AG04449 (cell line): Measurements from ENCODE around the gene PRRC1.

Experiments
- CTCF ChIA-PET: fragments of 350-600 bp; formaldehyde crosslinking; extraction: SDS; loops from one replicate; lab custom pipeline; 2021; ENCODE audit warnings: antibody characterized with exemption; lab: Yijun Ruan, JAX
- POLR2A ChIA-PET: fragments of 400-600, 350-600 bp; formaldehyde crosslinking; extraction: SDS; loops from one replicate; lab custom pipeline; 2020; ENCODE audit warnings: antibody characterized with exemption, inconsistent platforms; lab: Yijun Ruan, JAX
- DNase-seq: peaks from one replicate; pipeline ENCODE4 v3.0.0-alpha.2; 2010; ENCODE audit warnings: low read depth, low spot score
- H3K4me3 ChIP-seq: 2 replicates; pipeline ENCODE4 v1.5.1; 2011; ENCODE audit warnings: low read depth, mild to moderate bottlenecking, control low read depth, low read length
- TF ChIP-seq, protein P1 (sequence below): IDR thresholded peaks from one replicate; pipeline ENCODE4 v1.5.1; 2011; ENCODE audit warnings: mild to moderate bottlenecking, moderate library complexity, low read length, control low read depth, inconsistent platforms; ENCODE audit not compliant: insufficient read depth; ENCODE audit errors: missing control alignments

PRRC1 gene

DNA sequence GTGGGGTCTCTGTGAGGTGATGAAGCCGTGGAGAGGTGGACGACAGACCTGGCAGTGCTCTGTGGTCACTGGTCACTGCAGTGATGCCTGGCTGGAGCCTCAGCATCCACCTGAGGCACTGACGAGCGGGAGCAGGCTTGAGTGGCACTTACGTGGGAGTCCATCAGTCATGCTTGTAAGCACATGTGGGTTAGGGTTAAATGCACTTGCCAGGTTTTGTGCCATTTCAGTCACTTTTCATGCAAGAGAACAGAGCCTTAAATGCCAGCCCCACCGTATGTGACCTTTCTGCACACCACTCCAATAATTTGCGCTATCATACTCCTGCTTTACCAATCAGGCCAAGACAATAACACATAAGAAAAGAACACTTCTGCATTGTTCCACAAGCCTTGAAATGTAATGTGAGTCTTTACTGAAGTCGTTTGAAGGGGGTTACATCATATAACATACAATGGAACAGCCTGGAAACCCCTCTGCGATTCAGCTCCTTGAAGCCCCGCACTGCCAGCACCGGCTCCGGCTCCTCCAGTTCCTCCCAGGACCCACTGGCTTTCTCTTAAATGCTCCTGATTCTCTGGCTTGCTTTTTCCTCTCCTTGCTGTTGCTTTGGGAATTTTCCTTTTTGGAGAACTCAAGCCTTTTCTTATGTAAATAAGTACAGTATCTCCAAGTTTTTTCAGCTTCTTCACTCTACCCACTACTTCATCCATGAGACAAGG is 72.0 kb downstream of the PRRC1 start:
- POLR2A ChIA-PET: no interaction called here
- H3K4me3 ChIP-seq: no peak overlapping the region
- CTCF ChIA-PET: no interaction called here
- TF ChIP-seq, protein P1, sequence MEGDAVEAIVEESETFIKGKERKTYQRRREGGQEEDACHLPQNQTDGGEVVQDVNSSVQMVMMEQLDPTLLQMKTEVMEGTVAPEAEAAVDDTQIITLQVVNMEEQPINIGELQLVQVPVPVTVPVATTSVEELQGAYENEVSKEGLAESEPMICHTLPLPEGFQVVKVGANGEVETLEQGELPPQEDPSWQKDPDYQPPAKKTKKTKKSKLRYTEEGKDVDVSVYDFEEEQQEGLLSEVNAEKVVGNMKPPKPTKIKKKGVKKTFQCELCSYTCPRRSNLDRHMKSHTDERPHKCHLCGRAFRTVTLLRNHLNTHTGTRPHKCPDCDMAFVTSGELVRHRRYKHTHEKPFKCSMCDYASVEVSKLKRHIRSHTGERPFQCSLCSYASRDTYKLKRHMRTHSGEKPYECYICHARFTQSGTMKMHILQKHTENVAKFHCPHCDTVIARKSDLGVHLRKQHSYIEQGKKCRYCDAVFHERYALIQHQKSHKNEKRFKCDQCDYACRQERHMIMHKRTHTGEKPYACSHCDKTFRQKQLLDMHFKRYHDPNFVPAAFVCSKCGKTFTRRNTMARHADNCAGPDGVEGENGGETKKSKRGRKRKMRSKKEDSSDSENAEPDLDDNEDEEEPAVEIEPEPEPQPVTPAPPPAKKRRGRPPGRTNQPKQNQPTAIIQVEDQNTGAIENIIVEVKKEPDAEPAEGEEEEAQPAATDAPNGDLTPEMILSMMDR: no peak
- DNase-seq: no peak

DNA sequence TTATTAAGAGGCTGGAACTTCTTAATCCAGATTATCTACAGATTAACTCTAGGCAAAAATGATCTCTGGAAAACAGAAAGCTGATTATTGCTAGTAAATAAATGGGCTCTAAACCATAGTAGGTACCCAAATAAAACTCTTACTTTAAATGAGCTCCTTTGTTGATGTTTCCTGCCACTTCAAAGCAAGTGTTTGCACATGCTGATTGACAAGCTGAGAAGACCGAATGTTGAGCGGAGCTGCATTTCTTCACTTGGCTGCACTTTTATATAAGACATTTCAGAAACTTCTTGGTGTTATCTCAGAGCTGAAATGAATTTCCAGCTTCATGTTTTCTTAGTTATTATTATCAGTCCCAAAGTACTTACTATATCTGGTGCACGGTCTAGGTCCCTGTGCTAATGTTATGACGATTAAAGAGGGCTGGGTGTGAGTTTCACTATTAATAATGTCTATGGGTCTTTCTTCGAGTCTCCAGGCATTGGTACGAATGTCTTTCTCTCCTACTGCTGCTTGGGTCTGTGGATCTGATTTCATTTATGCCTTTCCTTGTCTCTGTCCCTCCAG is 72.8 kb downstream of the PRRC1 start:
- ChIA-PET CTCF (no interaction called here), POLR2A (no interaction called here)
- no peak overlapping the region for H3K4me3 ChIP-seq
- DNase-seq: no peak
- TF ChIP-seq, protein P1: no peak

DNA sequence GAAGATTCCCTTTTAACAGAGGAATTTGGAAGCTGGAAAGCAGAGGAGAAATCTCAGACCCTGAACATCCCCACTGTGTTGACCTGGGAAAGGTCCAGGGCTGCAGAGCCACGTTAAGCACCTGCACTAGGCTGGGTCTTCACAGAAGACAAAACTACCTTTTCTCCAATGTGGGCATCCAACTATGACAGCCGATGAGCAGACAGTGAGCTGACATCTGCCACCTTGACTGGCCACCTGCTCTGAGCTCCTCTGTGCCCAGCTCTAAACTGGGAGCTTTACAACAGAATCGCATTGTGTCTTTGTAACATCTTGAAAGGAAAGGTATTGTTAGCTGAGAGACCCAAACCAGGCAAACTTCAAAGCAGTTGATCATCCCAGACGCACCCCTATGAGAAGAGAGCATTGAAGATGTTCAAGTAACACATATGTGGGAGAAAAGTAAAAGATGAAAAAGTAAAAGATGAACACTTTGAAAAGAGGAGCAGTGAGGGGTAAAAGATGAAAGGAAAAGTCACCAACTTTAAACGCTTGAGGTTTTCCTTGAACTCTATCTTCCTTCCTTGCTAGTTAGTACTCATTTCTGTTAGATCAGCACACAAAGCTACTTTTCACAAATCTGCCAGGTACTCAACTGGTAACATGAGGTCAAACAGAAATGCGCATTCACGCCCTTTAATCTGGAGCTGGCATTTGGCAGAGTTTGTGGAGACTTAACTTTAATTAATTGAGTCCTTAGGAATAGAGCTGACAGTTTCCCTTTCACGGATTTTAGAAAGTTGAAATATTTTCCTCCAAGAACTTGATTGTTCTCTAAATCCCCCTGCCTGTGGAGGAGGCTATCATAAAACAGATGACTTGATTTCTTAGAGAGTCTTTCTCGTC is 78.3 kb downstream of the PRRC1 start:
- ChIA-PET CTCF (no interaction called here), POLR2A (no interaction called here)
- no peak for DNase-seq
- TF ChIP-seq, protein P1: no peak
- H3K4me3 ChIP-seq: no peak overlapping the region

DNA sequence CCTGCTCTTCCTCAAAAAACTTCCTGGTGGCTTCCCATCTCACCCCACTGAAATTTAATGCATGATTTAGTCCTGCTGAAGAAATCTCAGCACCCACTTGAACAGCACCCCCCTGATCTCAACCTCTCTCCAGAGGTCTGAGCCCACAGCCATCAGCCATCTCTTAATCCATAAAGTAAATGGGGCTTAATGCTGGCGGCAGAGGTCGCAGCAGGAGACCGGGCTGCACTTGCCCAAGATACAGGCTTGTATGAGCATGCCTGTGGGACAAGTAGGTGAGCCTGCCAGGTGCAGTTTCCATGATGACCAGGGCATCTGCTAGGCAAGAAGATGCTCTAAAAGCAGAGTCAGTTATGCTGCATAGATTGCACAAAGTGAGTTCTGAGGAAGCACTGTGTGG is 79.1 kb downstream of the PRRC1 start:
- CTCF ChIA-PET: no interaction called here
- DNase-seq: no peak
- TF ChIP-seq, protein P1: no peak
- POLR2A ChIA-PET: no interaction called here
- no peak overlapping the region for H3K4me3 ChIP-seq

DNA sequence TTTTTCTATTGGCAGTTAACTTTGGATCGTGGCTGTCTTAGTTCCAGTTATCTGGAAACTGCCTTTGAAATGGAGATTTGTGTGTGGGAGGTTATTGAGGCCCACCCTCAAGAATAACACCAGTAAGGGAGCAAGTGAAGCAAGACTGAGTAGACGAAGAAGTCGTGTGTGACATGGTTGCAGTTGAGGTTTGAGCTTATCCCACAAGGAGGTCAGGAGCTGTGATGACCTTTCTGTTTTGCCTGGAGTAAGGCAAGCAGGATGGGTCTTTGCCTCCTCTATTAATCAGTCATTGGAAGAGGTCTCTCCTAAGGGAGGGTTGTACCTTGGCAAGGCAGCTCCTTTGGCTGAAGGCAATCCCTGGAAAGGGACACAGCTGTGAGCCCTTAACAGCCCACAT is 81.9 kb downstream of the PRRC1 start:
- no peak overlapping the region for H3K4me3 ChIP-seq
- DNase-seq: no peak
- ChIA-PET POLR2A (no interaction called here), CTCF (no interaction called here)
- TF ChIP-seq, protein P1: no peak

DNA sequence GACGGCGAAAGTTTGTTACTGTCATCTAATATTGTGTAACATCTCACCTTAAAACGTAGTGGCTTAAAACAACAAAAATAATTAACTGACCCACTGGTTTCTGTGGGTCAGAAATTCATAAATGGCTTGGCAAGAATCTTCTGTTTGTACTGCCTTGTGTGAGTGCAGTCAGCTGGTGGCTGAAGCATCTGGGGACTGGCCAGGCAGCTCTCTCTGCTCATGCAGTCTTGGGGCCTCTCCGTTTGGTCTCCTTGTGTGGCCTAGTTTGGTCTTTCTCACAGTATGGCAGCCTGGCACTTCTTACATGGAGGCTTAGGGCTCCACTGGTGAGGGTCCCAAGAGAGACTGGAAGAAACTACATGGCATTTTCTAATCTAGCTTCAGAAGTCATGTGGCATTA is 82.4 kb downstream of the PRRC1 start:
- no peak overlapping the region for H3K4me3 ChIP-seq
- ChIA-PET POLR2A (no interaction called here), CTCF (interaction anchor here (0.9 kb wide), 1 partner anchor 14 kb away, joined by 3 read pairs; no protein-coding TSS in a partner anchor)
- TF ChIP-seq, protein P1: no peak
- no peak for DNase-seq
